GM19463 (cell line): ENCODE data around the gene TSPAN18.

Experiments
- ATAC-seq: cut with Tn5 transposase; IDR thresholded peaks from one replicate; pipeline ENCODE4 v1.9.1; 2021; ENCODE audit warnings: mild to moderate bottlenecking, moderate library complexity; ENCODE audit not compliant: unreplicated experiment

TSPAN18 gene

DNA sequence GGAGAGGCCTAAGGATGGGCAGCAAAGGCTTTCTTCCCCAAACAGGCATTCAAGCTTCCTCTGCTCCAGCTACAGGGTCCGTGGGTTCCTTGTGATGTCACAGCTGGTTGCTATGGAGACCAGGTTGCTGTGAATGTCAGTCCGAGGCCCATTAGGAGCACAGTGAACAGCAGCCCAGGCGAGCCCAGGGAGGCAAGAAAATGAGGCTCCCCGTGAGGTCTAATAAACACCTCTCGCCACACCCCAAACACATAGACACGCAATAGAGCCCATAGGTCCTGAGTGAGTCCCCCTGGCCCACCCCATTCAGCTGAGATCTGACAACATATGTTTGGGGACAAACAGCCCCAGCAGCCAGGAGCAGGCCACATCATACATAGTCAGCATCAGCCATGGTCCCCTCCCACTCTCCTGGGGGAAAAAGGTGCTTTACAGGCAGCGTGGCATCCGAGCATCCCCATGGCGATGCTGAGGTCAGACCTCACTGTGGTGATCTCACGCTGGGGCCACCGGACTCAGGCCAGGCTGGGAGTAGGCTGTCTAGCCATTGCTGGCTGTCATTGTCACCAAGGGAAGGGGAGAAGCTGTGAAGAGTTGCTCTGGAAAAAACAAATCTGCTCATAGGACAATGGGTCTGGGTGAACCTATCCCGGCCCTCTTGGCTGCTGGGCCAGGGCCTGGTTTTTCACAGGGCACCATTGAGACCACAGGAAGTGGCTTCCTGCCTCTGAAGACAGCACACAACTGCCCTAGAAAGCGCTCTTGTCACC lies 247.1 kb downstream of the TSPAN18 start:
- ATAC-seq: no peak

DNA sequence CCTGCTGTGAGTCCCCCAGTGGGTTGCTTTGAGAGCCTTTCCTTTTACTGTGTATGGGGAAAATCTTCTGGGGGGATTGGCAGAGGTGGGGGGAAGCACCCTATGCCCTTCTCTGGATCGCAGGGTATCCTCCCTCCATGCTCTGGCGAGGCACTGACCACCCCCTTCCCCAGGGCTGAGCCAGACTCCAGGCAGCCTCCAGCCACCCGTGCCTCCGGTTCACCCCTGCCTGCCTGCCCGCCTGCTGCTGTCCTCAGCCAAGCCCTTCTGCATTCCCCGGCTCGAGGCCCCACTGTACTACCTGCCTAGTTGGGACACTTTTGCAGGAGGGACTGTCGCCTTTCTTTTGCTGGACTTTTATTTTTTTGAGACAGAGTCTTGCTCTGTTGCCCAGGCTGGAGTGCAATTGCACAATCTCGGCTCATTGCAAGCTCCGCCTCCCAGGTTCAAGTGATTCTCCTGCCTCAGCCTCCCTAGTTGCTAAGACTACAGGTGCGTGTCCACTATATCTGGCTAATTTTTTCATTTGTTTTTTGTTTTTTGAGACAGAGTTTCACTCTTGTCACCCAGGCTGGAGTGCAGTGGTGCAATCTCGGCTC lies 247.7 kb downstream of the TSPAN18 start:
- no peak for ATAC-seq

DNA sequence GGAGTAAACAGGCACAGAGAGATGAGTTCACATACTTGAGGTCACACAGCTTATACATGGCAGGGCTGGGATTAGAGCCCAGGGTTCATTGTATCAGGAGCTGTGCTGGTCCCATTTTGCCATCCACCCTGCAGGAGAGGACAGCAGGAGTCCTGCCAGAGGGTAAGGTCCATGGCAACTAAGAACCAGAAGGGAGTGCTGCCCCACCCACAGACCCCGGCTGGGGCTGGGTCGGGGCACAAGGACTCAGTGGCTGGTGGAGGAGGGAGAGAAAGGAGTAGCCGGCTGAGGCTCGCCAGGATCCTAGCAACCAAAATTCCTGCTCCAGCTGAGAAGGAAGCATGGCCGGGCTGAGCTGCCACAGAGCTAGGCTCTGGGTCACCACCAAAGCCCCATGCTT lies 249.8 kb downstream of the TSPAN18 start:
- no peak for ATAC-seq

DNA sequence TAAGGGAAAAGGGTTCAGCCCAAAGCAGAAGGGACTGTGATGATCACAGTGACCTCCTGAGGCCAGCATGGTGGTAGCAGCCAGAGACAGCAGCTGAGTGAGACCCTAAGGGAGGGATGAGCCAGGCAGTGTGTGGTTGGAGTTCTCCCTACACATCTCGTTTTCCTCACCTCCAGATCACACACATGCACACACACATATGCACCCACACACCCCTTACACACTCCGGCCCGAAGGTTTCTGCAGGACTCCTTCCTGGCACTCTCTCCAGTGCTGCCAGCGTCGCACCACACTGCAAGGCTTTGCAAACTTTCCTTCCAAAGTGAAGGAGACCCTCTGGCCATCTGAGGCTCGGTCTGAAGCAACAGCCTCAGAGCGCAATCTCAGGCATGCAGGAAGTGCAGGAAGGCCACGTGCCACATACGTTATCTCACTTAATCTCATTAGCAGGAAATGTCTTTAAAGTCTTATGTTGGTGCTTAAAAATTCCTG lies 250.8 kb downstream of the TSPAN18 start:
- no peak for ATAC-seq

DNA sequence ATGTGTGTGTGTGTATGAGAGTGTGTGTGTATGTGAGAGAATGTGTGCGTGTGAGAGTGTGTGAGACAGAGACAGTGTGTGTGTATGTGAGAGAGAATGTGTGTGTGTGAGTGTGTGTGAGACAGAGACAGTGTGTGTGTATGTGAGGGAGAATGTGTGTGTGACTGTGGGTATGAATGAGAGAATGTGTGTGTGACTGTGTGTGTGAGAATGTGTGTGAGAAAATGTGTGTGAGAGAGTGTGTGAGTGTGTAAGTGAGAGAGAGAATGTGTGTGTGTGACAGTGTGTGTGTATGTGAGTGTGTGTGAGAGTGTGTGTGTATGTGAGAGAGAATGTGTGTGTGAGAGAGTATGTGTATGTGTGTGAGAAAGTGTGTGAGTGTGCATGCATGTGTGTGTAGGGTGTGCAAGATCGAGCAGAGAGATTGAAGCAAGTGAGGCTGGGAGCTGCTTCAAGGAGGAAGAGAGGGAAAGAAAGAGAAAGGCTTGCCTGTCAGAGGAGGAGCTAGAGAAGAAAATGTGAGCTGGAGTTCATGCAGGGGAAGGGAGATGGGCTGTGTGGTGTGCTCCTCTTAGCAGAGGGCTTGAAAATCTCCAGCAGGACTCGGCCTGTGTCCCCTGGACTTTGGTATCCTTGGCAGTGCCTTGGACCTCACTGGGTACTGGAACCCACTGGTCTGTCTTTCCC lies 251.7 kb downstream of the TSPAN18 start:
- no peak for ATAC-seq

DNA sequence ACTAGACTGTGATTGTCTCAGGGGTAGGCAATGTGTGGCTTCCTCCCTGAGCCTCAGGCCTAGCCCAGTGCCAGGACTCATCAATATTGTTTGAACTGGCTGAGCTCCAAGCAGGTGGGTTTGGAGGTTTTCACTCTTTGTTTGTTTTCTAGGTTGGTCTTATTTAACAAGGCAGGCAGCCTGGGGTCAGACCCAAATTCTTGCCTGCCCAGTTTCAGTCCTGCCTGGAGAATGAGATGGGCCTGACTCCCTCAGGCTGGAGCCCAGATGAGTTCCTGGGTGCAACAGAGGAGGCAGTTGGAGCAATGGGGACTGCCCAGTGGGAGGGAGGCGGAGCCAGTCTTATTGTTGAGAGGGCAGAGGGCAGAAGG lies 252.2 kb downstream of the TSPAN18 start:
- no peak for ATAC-seq

DNA sequence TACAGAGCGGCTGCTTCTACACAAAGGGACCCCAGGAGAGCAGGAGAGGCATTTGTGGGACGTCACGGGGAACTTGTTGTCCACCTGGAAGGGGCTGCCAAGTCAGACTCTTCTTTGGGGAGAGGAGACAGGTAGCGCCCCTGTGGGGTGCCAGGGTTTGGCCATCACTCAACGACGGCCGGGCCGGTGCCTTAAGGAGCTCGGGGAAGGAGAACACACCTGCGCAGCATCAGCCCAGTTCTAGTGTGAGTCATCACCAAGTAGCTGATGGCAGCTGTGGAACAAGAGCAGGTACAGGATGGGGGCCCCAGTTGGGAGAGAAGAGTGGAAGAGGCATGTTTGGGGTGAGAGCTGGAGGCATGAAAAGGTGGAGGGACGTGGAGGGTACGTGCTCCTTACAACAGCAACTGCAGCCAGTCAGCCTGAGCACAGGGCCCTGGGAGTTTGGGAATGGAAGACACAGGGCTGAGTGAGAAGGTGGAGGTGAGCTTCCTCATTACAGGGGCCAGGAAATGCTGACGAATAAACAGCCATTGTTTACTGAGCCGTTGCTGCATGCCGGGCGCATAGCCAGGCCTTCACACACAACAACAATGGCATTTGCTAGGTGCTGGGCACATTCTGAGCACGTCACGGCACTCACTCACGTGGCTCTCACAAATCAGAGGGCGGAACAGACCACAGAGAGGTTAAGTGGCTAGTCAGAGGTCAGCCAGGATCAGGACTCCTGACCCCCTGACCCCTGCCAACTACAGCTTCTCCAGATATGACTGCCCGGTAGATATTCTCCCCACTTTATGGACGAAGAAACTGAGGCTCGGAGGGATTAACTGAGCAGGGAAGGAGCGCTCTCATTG lies 253.0 kb downstream of the TSPAN18 start:
- no peak for ATAC-seq

DNA sequence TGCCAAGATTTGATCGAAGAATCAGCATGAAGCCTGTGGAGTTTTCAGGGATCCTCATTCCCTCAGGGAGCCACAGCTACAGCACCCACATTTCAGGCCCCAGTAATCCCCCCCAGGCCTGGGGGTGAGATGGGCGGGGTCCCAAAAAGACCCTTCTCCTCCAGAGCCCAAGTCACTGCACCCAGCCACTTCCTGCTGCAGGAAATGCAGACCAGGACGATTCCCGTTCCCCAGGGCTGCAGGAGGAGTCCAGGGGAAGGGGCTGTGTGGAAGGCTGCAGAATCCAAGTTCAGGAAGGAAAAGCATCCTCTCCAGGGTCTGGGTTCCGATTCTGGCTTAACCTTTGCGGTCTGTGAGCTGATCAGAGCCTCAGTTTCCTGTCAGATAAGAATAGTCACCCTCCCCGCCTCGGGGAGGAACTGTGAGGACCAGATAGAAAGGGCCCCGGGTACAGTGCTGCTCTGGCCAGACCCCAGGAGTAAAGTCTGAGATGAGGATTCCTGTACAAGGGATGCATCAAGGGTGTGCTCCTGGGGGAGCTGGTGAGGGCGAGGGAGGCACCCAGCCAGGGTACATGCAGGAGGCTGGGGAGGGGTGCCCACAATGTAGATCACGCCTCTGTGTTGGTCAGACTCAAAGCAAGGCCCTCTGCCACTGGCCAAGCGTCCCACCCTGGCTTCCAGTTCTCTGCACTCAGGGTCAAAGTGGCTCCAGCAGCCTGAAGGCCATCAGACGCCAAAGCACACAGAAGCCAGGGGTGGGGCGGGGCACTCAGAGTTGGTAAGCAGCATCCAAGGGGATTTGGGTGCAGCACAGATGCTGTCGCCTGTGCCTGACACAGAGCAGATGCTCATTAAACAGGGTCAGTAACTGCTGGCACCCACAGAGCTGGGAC lies 254.0 kb downstream of the TSPAN18 start:
- no peak for ATAC-seq
